ENCODE measurements around the gene VPS13D. TPM values are rescaled to one million over a fixed set of nuclear protein-coding genes. Genes with fewer than 3 reads are reported as not detected.
A peak's percentile ranks its signal among the peaks of the same experiment; 100 is the strongest.

Gene VPS13D
- total RNA-seq, 4 donors from 2014 or later = 42.5 to 103 (median 59.8) TPM

DNA sequence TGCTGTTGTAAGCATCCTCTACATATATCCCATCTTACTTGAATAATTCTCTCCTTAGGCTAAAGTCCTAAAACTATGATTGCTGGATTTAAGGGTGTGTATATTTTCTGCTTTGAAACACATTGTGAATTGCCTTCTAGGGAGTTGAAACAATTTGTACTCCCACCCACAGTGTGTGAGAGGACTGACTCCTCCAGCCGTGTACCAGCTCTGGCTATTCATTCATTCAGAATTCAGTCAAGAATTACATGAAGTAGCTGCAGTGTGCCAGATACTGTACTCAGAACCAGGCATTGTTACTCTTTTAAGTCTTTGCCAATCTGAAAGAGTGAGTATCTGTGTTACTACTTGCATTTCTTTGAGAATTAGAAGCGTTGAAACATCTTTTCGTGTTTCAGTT, 253.2 kb downstream of the VPS13D start:
- no peaks in the 10 kb centered on the region for H3K9me3 ChIP-seq
- H3K27me3 ChIP-seq = no peaks in the 10 kb centered on the region
- DNase-seq = no peak
- 34 to 40% methylated on average over 3 of the region's 3 CpGs for WGBS, 2 donors
- H3K4me1 ChIP-seq = peaks cover 40 to 90% (median 57%) of the 10 kb centered on the region in 3 donors
- H3K4me3 ChIP-seq = no peak overlapping the region
- TF ChIP-seq POLR2A (IDR thresholded peaks at IDR 0.05) = no peak
- TF ChIP-seq, protein P1, sequence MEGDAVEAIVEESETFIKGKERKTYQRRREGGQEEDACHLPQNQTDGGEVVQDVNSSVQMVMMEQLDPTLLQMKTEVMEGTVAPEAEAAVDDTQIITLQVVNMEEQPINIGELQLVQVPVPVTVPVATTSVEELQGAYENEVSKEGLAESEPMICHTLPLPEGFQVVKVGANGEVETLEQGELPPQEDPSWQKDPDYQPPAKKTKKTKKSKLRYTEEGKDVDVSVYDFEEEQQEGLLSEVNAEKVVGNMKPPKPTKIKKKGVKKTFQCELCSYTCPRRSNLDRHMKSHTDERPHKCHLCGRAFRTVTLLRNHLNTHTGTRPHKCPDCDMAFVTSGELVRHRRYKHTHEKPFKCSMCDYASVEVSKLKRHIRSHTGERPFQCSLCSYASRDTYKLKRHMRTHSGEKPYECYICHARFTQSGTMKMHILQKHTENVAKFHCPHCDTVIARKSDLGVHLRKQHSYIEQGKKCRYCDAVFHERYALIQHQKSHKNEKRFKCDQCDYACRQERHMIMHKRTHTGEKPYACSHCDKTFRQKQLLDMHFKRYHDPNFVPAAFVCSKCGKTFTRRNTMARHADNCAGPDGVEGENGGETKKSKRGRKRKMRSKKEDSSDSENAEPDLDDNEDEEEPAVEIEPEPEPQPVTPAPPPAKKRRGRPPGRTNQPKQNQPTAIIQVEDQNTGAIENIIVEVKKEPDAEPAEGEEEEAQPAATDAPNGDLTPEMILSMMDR (IDR thresholded peaks at IDR 0.05) = no peak
- H3K36me3 ChIP-seq = peaks cover 0 to 29% (median 6%) of the 10 kb centered on the region in 3 donors
- peak overlapping the region in 2 of 4 donors; percentile 6 to 92 for H3K27ac ChIP-seq
- intact Hi-C loops (cut with DNase I) = no loop called here

DNA sequence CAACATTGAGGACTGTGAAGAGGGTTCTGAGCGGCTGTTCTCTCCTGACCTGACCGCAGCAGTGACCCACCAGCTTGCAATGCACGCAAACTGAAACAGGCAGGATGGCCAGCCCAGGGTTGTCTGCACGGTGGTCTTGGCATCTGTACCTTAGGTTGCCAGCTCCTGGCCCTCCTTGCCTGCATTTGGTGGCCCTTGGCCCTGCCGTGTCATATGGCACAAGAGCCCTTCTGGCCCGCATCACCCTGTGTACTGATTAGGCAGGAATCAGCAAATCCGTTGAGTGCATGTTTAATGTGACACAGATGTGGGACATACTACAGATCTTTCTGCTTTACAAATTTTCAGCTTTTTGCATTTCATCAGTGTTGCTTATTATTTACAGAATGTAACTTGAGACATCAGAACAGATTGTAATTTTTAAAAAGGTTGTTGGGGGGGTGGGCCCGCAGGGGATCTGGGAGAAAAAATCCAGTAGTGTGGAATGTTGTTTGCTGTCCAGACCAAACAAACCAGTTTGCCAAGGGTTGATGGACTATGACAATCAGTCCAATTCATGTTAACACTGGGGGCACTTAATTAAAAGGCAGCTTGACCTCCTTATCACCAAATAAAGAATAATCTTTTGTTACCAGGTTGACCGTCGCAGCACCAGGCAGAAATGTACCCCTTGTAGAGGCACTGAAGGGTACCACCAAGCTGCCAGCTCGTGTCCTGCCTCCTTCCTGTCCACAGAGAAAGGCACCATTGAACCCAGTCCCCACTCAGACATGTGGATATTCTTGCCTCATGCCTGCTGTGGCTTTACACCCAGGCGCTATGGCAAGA, 255.6 kb downstream of the VPS13D start:
- TF ChIP-seq, protein P1 (IDR thresholded peaks at IDR 0.05) = no peak
- no peak for TF ChIP-seq POLR2A (IDR thresholded peaks at IDR 0.05)
- intact Hi-C loops (cut with DNase I) = no loop called here
- Histone ChIP-seq H3K4me1 (peaks cover 27 to 80% (median 35%) of the 10 kb centered on the region in 3 donors), H3K4me3 (no peak overlapping the region), H3K27ac (peak overlapping the region; percentile 14 to 68 (median 56)), H3K36me3 (peaks cover 0 to 35% (median 6%) of the 10 kb centered on the region in 3 donors), H3K9me3 (no peaks in the 10 kb centered on the region), H3K27me3 (no peaks in the 10 kb centered on the region)
- 81% methylated on average over 11 to 12 of the region's 12 CpGs for WGBS, 2 donors
- no peak for DNase-seq

DNA sequence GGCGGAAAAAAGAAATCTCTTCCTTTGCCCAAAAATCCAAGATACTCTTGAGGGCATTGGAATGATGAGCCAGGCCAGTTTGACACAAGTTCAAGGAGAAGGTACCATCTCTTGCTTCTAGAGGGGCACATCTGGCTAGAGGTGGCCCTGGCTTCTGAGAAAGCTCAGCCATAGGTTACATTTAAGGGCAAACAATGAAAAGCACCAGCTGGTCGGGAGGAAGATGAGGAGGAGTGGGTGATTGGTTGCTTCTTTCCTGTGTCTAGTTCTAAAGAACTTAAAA, 256.2 kb downstream of the VPS13D start:
- H3K4me3 ChIP-seq = no peak overlapping the region
- H3K4me1 ChIP-seq = peaks cover 25 to 74% (median 30%) of the 10 kb centered on the region in 3 donors
- TF ChIP-seq, protein P1 (IDR thresholded peaks at IDR 0.05) = no peak
- no peak for TF ChIP-seq POLR2A (IDR thresholded peaks at IDR 0.05)
- peaks cover 0 to 40% (median 6%) of the 10 kb centered on the region in 3 donors for H3K36me3 ChIP-seq
- no peaks in the 10 kb centered on the region for H3K9me3 ChIP-seq
- 64 to 92% methylated on average over 1 to 2 of the region's 2 CpGs for WGBS, 2 donors
- H3K27ac ChIP-seq = peak overlapping the region; percentile 14 to 68 (median 56)
- intact Hi-C loops (cut with DNase I) = no loop called here
- no peaks in the 10 kb centered on the region for H3K27me3 ChIP-seq
- DNase-seq = no peak

DNA sequence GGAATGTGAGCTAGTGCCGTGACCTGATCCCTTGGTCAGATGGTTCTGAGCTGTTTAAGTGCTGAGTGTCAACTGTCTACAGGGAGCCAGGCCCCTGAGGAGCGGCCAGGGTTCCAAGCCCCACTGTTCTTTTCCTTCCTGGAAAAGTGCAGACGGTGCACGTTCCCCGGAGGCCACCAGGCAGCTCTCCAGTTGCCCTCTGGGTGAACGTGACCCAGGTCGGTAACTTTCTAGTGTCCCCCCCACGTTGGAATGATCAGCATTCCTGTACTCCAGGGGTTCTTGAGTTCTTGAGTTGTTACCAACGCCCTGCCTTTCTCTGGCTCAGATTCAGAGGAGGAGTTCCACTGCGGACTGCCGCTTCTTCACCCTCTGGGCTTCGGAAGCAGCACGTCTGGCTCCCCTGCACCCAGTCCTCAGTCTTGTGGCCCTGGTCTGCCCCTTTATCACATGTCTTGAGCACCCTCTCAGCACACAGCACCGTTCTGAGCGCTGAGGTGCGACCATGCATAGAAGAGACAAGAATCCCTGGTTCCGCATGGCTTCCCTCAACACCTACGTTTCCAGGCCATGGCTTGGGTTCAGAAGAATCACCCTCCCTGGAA, 256.7 kb downstream of the VPS13D start:
- no peak for DNase-seq
- no peak for TF ChIP-seq POLR2A (IDR thresholded peaks at IDR 0.05)
- TF ChIP-seq, protein P1 (IDR thresholded peaks at IDR 0.05) = no peak
- 51 to 64% methylated on average over 14 to 15 of the region's 18 CpGs for WGBS, 2 donors
- intact Hi-C loops (cut with DNase I) = no loop called here
- Histone ChIP-seq H3K9me3 (no peaks in the 10 kb centered on the region), H3K4me1 (peaks cover 20 to 70% (median 25%) of the 10 kb centered on the region in 3 donors), H3K27me3 (no peaks in the 10 kb centered on the region), H3K27ac (peak overlapping the region; percentile 14 to 68 (median 56)), H3K36me3 (peaks cover 0 to 45% (median 6%) of the 10 kb centered on the region in 3 donors), H3K4me3 (no peak overlapping the region)

DNA sequence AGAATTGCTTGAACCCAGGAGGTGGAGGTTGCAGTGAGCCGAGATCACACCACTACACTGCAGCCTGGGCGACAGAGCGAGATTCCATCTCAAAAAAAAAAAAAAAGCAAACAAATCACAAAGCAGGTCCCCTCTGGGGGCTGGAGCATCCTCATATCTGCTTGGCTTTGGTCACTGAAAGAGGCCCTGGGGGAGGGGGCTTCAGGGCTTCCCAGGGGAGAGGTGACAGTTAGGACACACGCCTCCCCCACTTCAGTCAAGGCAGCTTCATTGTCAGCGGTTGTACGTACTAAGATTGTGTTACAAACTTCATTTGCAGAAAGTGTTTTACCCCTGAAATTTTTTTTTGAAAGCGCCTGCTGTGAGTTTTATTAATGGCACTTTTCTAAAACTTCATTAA, 257.7 kb downstream of the VPS13D start:
- H3K4me1 ChIP-seq = peaks cover 13 to 70% (median 18%) of the 10 kb centered on the region in 3 donors
- H3K27ac ChIP-seq = no peak overlapping the region
- H3K27me3 ChIP-seq = no peaks in the 10 kb centered on the region
- H3K9me3 ChIP-seq = no peaks in the 10 kb centered on the region
- WGBS, 2 donors = 97 to 98% methylated on average over 6 to 7 of the region's 7 CpGs
- peaks cover 0 to 56% (median 6%) of the 10 kb centered on the region in 3 donors for H3K36me3 ChIP-seq
- no peak overlapping the region for H3K4me3 ChIP-seq
- intact Hi-C loops (cut with DNase I) = no loop called here
- TF ChIP-seq, protein P1 (IDR thresholded peaks at IDR 0.05) = no peak
- no peak for TF ChIP-seq POLR2A (IDR thresholded peaks at IDR 0.05)
- DNase-seq = no peak

Measured in esophagus squamous epithelium (tissue), 5 donors.